Colonic mucosa (tissue), 4 donors: Measurements from ENCODE around the gene IFFO2. TPM values are rescaled to one million over a fixed set of nuclear protein-coding genes. Genes with fewer than 3 reads are reported as not detected.

Experiments
- DNase-seq: peaks from one replicate; pipeline ENCODE4 v3.0.0-alpha.2; 2020
- H3K27ac ChIP-seq: fragments of 200-600 bp; one replicate; pipeline ENCODE4 v1.8.0; 2021
- H3K27me3 ChIP-seq: fragments of 200-600 bp; one replicate; pipeline ENCODE4 v1.8.0; 2021
- H3K36me3 ChIP-seq: fragments of 200-600 bp; one replicate; pipeline ENCODE4 v1.8.0; 2021
- H3K4me1 ChIP-seq: fragments of 200-600 bp; one replicate; pipeline ENCODE4 v1.8.0; 2021; ENCODE audit warnings: mild to moderate bottlenecking
- H3K4me3 ChIP-seq: fragments of 200-600 bp; one replicate; pipeline ENCODE4 v1.8.0; 2021
- H3K9ac ChIP-seq, 2 donors: one replicate each; pipeline ENCODE4 v1.7.0; 2013; ENCODE audit warnings: control low read depth in 2 of 2, low read depth in 2 of 2, low read length in 2 of 2
- H3K9me3 ChIP-seq: fragments of 200-600 bp; one replicate; pipeline ENCODE4 v1.8.0; 2021
- CTCF ChIP-seq: fragments of 200-600 bp; IDR thresholded peaks from one replicate; pipeline ENCODE4 v1.8.0; 2022; ENCODE audit warnings: antibody characterized with exemption, mild to moderate bottlenecking
- intact Hi-C: fragments of 100-400 bp; cut with DNase I; formaldehyde crosslinking; loops from one replicate; pipeline ENCODE4 v1.14.1; 2022
- total RNA-seq, 2 donors: library from RNA; stranded (reverse); fragmentation: NEBNext Ultra II Directional in 1 of 2; extraction: Animal tissue kit (Norgen Biotek cat#: 25700) in 1 of 2; gene quantifications; one replicate each; pipeline ENCODE4 v1.2.1, GENCODE V29; 2021
- donor health status: healthy.
- donor health status: DM: no; HTN: no; CAD: no.
- donor health status: DM: no; HTN: no; CAD: no.

The IFFO2 gene
- total RNA-seq, 2 donors from 2014 or later: 5.6 to 14.0 TPM

GRCh38 chr1:18907021-18907916 lies 49.2 kb downstream of the IFFO2 start:
- peak; percentile 83 for TF ChIP-seq CTCF
- peak; percentile 67 for DNase-seq
- peak overlapping the region; percentile 8 for H3K27ac ChIP-seq
- H3K27me3 ChIP-seq: no peaks in the 10 kb centered on the region
- no peaks in the 10 kb centered on the region for H3K36me3 ChIP-seq
- H3K4me3 ChIP-seq: no peak overlapping the region
- H3K4me1 ChIP-seq: peaks cover 7% of the 10 kb centered on the region
- intact Hi-C loops: loop anchor here (5.0 to 10.0 kb wide), 2 partner anchors 190 to 328 kb away; no protein-coding TSS in a partner anchor
- no peaks in the 10 kb centered on the region for H3K9me3 ChIP-seq
- no peak overlapping the region for H3K9ac ChIP-seq

GRCh38 chr1:18903291-18903756 lies 53.2 kb downstream of the IFFO2 start:
- Histone ChIP-seq H3K27me3 (no peaks in the 10 kb centered on the region), H3K9ac (peak overlapping the region; percentile 67 to 75), H3K4me1 (peaks cover 7% of the 10 kb centered on the region), H3K4me3 (peak overlapping the region; percentile 87), H3K36me3 (no peaks in the 10 kb centered on the region), H3K9me3 (no peaks in the 10 kb centered on the region), H3K27ac (peak overlapping the region; percentile 68)
- no peak for DNase-seq
- TF ChIP-seq CTCF: no peak
- intact Hi-C loops: loop anchor here (10.0 kb wide), 1 partner anchor 331 kb away; no protein-coding TSS in a partner anchor

GRCh38 chr1:18902523-18903290 lies 53.8 kb downstream of the IFFO2 start, which contains the start of gene ALDH4A1:
ALDH4A1 (minus strand) TSS chr1:18902555; CDS start chr1:18902523, 32 bp downstream.
- Histone ChIP-seq H3K27me3 (no peaks in the 10 kb centered on the region), H3K4me1 (peaks cover 7% of the 10 kb centered on the region), H3K4me3 (peak within 1 kb of the TSS; percentile 87), H3K27ac (peak within 1 kb of the TSS; percentile 68), H3K9me3 (no peaks in the 10 kb centered on the region), H3K36me3 (no peaks in the 10 kb centered on the region), H3K9ac (peak within 1 kb of the TSS; percentile 75 to 83)
- TF ChIP-seq CTCF: no peak
- intact Hi-C loops: loop anchor here (10.0 kb wide), 1 partner anchor 332 kb away; no protein-coding TSS in a partner anchor
- DNase-seq: peak; percentile 99

- Histone ChIP-seq H3K27me3 (no peaks in the 10 kb centered on the region), H3K9ac (peak overlapping the region; percentile 75 to 83), H3K36me3 (no peaks in the 10 kb centered on the region), H3K9me3 (no peaks in the 10 kb centered on the region), H3K4me3 (peak overlapping the region; percentile 87), H3K4me1 (peaks cover 7% of the 10 kb centered on the region), H3K27ac (peak overlapping the region; percentile 68)
- no peak for DNase-seq
- intact Hi-C loops: loop anchor here (10.0 kb wide), 1 partner anchor 333 kb away; no protein-coding TSS in a partner anchor
- TF ChIP-seq CTCF: no peak
Observed at GRCh38 chr1:18901952-18902522, 54.4 kb downstream of the IFFO2 start.
